Cardiac muscle cell (in vitro differentiated cells and primary cell): ENCODE data around the gene CLRN3. TPM values are rescaled to one million over a fixed set of nuclear protein-coding genes. Genes with fewer than 3 reads are reported as not detected.
A peak's percentile ranks its signal among the peaks of the same experiment; 100 is the strongest.

Experiments
- DNase-seq, 2 donors: peaks; one replicate each; pipeline versions ENCODE4 v3.0.0 to v3.0.0-alpha.2; 2010 to 2017; ENCODE audit warnings: low read depth in 1 of 2, low spot score in 1 of 2
- H3K27ac ChIP-seq: fragments of 200-600 bp; sonication (generic); 2 replicates; pipeline ENCODE4 v1.5.1; 2016
- H3K27me3 ChIP-seq: fragments of 200-600 bp; sonication (generic); 2 replicates; pipeline ENCODE4 v1.6.0; 2016; ENCODE audit warnings: control low read depth
- H3K36me3 ChIP-seq: fragments of 200-600 bp; sonication (generic); 2 replicates; pipeline ENCODE4 v1.5.1; 2016; ENCODE audit warnings: control low read depth
- H3K4me1 ChIP-seq: fragments of 200-600 bp; sonication (generic); 2 replicates; pipeline ENCODE4 v1.8.1; 2017; ENCODE audit warnings: low read depth, mild to moderate bottlenecking, mixed run types
- H3K4me3 ChIP-seq: fragments of 200-600 bp; sonication (generic); 2 replicates; pipeline ENCODE4 v1.5.1; 2016; ENCODE audit warnings: mild to moderate bottlenecking
- H3K9me3 ChIP-seq: fragments of 200-600 bp; sonication (generic); 2 replicates; pipeline ENCODE4 v1.5.1; 2017; ENCODE audit warnings: low read depth, mild to moderate bottlenecking, control low read depth
- CTCF ChIP-seq: IDR thresholded peaks from 2 replicates; pipeline ENCODE4 v1.5.1; 2012; ENCODE audit warnings: low read depth, mild to moderate bottlenecking, low read length
- polyA plus RNA-seq: library from polyadenylated mRNA; unstranded; fragments of >200 nt; fragmentation: Nextera tagmentation; extraction: Ambion mirVana; gene quantifications from 2 replicates; pipeline ENCODE4 v1.2.1, GENCODE V29; 2016
- total RNA-seq: library from RNA; depleted of rRNA; stranded (reverse); fragments of >200 nt; gene quantifications from 2 replicates; pipeline ENCODE4 v1.2.3, GENCODE V29; 2016

CLRN3 gene
- total and polyA plus RNA-seq, 2 experiments from 2014 or later = not detected

GRCh38 chr10:127872011-127872761, 20.6 kb downstream of the CLRN3 start:
- Histone ChIP-seq H3K4me1 (no peaks in the 10 kb centered on the region), H3K4me3 (no peak overlapping the region), H3K36me3 (no peaks in the 10 kb centered on the region), H3K9me3 (no peaks in the 10 kb centered on the region), H3K27me3 (no peaks in the 10 kb centered on the region), H3K27ac (no peak overlapping the region)
- peak in 1 of 2 donors; percentile 86 for DNase-seq
- no peak for TF ChIP-seq CTCF

GRCh38 chr10:127871631-127872010, 21.1 kb downstream of the CLRN3 start:
- Histone ChIP-seq H3K36me3 (no peaks in the 10 kb centered on the region), H3K4me3 (no peak overlapping the region), H3K27ac (no peak overlapping the region), H3K4me1 (no peaks in the 10 kb centered on the region), H3K9me3 (no peaks in the 10 kb centered on the region), H3K27me3 (no peaks in the 10 kb centered on the region)
- no peak for DNase-seq
- no peak for TF ChIP-seq CTCF

- H3K4me1 ChIP-seq = no peaks in the 10 kb centered on the region
- no peak overlapping the region for H3K27ac ChIP-seq
- no peaks in the 10 kb centered on the region for H3K9me3 ChIP-seq
- no peak overlapping the region for H3K4me3 ChIP-seq
- no peak for DNase-seq
- no peak for TF ChIP-seq CTCF
- H3K36me3 ChIP-seq = no peaks in the 10 kb centered on the region
- no peaks in the 10 kb centered on the region for H3K27me3 ChIP-seq
Measured at GRCh38 chr10:127869329-127869728, 23.4 kb downstream of the CLRN3 start.

GRCh38 chr10:127867805-127868204, 24.9 kb downstream of the CLRN3 start:
- DNase-seq = no peak
- Histone ChIP-seq H3K36me3 (no peaks in the 10 kb centered on the region), H3K4me3 (no peak overlapping the region), H3K9me3 (no peaks in the 10 kb centered on the region), H3K27me3 (no peaks in the 10 kb centered on the region), H3K4me1 (no peaks in the 10 kb centered on the region), H3K27ac (no peak overlapping the region)
- no peak for TF ChIP-seq CTCF

GRCh38 chr10:127866276-127867013, 26.3 kb downstream of the CLRN3 start:
- no peaks in the 10 kb centered on the region for H3K4me1 ChIP-seq
- DNase-seq = peak in 1 of 2 donors; percentile 36
- H3K27me3 ChIP-seq = no peaks in the 10 kb centered on the region
- no peak overlapping the region for H3K4me3 ChIP-seq
- no peaks in the 10 kb centered on the region for H3K36me3 ChIP-seq
- H3K27ac ChIP-seq = no peak overlapping the region
- TF ChIP-seq CTCF = no peak
- H3K9me3 ChIP-seq = no peaks in the 10 kb centered on the region
